Measurements from ENCODE around the gene MRO.
"Not testable (repeated sequence)": the region's sequence is repeated elsewhere in the genome, so short reads cannot be mapped to it uniquely, and the experiment has no call there.

MRO gene

DNA sequence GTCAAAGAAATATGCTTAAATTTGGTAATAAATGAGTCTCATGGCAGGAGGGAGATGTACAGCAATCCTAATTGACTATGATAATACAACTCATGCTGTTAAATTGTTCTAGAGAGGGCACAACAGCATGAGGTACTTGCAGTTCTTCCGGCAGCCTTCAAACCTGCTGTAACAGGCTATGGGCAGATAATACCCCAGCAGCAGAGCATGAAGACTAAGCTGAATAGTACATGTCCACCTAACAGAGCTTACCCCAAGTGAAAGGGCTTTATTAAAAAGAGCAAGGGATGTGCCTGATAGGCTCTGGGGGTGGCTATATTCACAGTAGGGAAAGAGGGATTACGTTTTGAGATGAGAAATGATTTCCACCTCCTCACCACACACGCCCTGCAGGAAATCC, 28.9 kb downstream of the MRO start:
- DNase-seq: no peak

DNA sequence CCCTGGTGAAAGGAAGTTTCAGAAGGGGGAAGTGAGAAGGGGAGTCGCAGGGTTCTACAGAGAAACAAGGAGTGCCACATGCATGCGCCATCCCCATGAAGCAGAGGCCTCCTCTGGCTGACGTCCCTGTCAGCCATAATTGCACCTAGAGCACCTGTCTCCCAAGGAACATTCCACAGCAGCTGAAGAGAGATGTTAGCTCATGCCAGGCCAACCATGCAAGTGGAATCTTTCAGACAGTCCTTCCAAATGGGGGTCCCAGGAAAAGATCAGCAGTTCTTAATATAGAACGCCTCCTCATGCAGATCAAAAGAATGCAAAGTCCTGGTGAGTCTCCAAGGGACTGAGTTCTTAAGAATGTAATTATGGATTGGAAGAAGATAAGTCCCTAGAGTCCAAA, 29.6 kb downstream of the MRO start:
- DNase-seq: no peak

DNA sequence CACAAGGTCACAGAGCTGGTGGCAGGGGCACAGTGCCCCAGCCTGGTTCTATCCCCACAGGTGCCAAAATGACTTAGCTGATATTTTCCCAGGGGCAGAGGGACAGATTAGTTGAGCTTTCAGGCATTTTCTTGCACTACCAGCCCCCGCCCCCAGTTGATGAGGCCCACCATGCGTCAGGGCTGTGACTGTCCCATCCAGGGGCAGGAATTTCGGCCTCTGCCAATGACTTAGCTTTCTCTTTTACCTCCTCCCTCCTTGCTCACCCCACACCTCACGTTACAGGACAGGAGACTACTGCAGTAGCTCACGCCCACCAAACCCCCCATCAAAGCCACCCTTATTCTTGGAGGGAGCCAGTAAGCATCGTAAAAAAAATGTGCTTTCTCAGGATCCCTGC, 31.5 kb downstream of the MRO start:
- no peak for DNase-seq

DNA sequence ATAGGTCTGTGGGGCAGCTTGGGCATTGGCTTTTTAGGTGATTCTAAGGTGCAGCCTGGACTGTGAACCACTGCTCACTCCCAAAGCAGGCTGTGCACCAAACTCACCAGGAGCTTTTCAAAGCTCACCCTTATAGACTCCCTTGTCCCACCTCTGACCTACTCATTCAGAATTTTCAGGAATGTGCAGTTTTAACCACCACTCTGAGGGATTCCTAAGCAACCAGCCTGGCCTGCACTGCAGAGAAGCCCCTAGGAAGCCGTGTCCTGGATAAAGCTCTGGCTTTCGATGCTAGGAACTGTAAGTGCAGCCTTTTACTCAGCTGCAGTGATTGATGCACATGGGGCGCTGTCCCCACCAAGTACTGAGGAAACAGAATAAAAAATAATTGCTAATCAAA, 33.0 kb downstream of the MRO start:
- DNase-seq: no peak

DNA sequence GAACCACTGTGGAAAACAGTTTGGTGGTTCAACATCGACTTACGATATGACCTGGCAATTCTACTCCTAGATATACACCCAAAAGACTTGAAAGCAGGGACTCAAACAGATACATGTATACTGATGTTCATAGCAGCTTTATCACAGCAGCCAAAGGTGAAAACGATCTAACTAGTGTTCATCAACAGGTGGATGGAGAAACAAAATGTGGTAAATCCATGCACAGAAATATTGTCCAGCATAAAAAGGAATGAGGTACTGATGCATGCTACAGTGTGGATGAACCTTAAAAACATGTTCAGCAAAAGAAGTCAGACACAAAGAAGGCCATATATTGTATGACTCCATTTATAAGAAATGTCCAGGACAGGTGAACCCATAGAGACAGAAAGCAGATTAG, 36.3 kb downstream of the MRO start:
- DNase-seq: no peak

DNA sequence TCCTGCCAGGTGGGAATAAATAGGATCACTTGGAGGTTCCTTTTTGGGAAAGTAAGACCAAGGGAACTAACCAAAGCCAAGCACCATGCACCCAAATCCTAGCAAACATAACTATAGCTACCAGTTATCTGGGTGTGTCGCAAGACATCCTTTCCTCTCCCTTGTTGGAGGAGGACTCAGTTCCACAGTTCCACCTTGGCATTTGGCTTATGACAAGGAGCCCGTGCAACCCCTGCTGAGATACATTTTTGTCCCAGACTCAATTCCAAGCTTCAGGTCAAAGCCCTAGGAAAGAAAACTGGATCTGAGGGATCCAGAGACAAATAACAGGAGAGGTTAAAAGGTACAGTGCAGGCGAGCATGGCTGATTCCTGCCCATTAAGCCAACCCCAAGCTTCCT, 40.8 kb downstream of the MRO start:
- not testable (repeated sequence) for DNase-seq

DNA sequence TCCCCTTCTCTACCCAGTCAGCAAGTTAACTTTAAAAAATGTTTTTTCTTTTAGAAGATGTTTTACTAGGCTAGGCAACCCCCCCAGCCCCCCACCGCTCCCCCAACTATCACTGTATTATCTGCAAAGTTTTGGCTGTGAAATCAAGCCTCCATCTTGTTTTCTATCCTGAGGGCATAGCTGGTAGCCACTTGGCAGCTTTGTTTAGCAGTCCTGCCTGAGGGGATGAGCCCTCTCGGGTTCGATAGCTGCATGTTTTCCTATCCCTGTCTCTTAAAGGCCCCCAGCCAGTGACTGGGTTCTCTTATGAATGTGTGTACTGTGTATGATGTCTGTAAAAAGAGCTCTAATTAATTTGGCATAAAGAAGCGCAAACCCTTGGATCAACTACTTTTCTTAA, 43.4 kb downstream of the MRO start:
- DNase-seq: no peak

DNA sequence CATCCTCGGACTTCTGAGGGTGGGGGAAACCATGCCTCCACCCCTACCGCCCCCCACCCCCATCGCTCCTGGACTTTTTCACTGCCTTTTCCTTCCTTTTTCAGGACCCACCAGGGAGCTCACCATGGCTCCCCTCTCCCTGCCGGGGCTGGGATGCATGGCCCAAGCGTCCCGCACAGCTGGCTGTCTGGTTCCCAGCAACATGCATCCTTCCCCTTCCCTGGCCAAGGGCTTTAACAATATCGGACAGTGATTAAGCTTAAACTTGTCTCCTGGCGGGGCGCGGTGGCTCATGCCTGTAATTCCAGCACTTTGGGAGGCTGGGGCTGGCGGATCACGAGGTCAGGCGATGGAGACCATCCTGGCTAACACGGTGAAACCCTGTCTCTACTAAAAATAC, 44.1 kb downstream of the MRO start:
- no peak for DNase-seq

DNA sequence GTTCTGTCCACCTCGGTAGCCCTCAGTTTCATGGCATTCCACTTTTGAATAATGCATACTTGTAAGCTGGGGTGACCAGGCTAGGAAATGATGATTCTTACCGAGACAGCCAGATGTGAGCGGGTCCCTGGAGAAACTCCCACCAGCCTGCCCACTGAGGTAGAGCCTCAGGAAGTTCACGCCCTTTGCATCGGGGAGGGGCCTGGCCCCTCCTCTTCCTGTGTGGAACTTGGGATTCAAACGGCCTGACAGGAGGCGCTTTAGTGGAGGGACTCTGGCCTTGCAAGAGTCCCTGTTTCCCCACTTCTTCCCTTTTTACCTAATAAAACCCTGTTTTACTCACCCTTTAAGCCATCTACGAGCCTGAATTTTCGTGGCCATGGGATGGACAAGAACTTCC, 44.6 kb downstream of the MRO start:
- DNase-seq: no peak

DNA sequence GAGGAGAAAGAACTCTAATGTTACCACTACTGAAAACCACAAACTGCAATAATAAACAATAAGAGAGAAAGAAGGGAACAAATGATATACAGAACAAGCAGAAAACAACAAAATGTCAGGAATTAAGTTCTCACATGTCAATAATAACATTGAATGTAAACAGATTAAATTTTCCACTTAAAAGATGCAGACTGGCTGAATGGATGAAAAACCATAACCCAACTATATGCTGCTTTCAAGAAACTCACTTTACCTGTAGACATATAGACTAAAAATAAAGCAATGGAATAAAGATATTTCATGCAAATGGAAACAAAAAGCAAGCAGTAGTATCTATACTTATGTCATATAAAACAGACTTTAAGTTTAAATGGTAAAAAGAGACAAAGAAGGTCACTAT, 50.4 kb downstream of the MRO start:
- DNase-seq: no peak

DNA sequence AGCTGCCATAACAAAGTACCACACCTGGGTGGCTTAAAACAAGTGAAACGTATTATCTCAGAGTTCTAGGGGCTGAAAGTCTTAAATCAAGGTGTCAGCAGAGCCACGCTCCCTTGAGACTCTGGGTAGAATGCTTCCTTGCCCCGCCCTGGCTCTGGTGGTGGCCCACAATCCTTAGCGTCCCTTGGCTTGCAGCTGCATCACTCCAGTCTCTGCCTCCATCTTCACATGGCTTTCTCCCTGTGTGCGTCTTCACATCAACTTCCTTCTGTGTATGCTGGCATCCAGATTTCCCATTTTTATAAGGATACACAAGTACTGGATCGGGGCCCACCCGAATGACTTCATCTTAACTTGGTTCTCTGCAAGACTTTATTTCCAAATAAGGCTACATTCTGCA, 62.5 kb downstream of the MRO start:
- DNase-seq: no peak

DNA sequence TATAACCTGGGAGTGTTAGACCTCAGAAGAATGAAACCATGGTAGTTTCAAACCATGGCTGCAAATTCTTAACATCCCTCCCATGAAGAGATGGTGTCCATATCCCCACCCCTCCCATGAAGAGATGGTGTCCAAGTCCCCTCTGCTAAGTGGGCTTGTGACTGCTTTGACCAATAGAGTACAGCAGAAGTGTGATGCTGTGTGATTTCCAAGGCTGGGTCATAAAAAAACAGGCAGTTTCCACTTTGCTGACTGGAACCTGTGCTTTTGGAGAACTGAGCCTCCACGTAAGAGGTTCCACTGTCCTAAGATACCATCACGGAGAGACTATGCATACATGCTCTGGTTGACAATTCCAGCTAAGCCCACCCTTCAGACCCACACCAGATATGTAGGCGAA, 65.5 kb downstream of the MRO start:
- no peak for DNase-seq

DNA sequence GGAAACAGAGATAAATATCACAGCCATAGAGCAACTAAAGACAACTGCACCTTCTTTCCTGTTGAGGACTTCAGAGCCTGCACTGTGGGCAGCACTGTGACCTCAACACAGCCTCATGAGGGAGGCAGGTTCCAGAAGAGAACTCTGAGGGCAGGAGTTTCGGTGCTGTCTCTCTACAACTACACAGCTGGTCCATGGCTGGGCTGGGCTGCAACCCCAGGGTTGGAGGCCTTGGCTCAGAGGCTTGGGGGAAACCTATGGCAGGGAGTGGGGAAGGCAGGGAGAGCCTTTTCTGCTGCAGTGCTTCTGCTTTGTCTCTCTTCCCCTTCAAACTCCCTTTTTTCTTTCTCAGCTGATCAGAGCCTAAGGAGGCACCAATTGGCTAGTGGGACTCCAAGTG, 66.5 kb downstream of the MRO start:
- DNase-seq: no peak

DNA sequence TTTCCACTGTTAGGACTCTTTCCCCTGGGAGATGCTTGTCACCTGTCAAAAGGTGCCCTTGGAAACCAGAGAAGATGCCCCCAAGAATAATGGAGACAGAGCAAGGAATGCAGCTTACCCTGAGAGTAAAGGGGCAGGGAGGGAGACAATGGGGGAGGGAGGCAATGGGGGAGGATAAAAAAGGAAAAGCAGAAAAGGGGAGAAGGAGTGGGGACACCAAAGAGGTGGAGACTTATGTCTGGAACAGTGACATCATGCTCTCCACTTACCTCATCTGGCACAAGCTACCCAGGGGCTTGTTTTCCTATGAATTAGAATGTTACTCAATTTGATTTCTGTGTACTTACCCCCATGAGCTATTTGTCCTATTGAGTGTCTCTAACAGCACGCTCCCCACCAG, 67.9 kb downstream of the MRO start:
- no peak for DNase-seq

DNA sequence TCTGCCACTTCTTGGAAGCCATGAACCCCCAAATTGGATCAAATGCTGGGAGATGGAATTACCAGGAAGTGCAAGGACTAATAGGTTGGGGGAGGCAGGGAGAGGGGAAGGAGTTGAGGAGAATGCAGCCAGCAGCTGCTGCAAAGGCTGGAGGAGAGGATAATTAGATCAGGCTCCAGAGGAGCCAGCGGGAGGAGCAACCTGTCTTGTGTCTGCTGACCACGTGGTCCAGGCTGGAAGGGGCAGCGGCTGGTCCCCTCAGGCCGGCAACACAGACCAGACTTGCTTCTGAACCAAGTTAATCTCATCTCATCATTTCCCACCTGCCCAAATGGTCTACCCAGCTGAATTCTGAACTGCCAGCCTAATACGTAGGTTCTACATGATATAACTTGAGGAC, 68.3 kb downstream of the MRO start:
- no peak for DNase-seq

DNA sequence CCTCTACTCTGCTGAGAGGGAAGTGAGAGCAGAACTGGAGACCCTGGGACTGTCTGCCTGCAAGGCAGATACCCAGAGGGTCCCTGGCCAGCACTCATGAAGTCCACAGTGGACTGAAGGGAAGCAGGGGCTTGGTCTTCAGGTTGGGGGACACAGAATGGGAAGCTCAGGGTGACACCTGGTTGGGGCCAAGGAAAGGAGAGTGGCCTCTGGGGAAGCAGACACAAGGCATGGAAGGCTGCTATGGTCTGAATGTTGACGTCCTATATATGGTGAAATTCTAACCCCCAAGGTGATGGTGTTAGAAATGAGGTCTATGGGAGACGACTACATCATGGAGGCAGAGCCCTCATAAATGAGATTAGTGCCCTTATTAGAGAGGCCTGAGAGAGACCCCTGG, 69.3 kb downstream of the MRO start:
- no peak for DNase-seq

DNA sequence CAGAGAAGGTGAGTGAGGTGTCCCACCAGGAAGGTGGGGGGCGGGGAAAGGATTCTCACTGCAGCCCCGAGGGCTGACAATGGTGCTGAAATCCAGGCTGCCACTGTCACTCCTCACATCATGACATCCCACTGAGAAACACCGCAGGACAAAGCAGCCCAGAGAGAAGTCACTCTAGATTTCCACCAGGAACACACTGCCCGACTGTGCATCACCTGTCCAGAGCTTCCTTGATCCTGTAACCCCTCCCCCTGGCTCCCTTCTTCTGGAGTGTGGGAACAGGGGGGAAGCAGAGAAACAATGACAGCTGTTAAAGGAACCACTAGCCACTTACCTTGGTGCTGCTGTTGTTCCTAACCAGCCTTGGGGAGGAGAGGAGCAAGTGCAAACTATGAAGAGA, 69.9 kb downstream of the MRO start:
- no peak for DNase-seq

DNA sequence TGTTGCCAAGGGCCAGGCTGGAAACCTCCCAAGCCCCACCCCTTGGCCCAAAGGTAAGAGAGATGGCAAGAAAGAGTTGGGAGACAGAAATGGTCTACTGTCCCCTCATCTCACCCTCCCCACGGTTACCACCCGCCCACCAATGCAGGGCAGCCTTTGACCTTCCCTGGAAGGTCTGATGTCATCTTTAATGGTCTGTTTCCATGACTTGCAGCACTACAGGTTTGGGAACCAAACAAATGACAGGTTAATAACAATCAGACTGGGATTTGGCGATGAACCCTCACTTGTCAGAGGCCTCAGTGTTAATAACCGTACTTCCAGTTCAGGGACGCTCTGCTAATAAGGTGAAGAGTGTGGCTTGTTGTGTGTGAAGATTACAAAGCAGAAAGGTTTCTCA, 70.4 kb downstream of the MRO start:
- DNase-seq: no peak

DNA sequence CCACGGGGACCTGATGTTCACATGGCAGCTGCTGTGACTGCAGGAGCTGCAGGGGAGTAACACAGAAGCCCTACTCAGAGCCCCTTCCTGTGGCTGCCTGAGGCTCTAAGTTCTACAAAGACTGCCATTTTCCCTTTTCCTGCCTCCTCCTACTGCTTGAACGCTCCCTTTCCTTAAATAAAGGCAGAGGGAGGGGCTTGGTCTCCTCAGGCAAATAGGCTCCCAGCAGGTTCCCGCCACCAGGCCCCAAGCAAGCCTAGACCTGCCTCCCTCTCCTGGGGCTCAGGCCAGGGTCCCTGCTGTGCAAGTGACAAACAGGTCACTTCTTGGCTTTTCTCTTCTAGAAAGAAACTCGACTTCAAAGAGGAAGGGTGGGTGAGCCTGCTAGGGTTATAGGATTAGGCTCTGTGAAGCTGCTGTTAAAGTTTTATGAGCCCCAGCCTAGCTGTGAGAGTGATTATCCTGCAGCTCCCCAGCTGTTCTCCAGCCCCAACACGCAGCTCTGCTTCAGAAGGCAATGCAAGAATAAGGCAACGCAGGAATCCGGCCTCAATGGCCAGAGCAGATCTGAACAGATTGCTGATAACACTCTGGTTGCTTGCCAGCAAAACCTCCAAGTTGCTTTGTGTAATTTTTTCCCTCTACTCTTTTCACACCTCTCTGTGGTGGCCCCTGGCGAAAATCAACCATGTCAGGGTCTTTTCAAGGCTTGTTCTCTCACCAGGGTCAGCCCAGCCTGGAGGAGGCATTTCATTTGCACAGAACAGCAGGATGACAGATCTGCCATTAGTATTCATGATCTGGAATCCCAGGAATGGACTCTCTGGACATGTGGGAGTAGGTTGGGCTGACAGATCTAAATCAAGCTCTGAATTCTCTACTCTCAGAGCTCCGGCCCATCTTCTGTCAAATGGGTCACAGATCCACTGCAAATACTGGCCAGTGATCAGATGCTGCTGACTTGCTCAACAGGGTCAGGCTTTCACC, 71.3 kb downstream of the MRO start:
- no peak for DNase-seq

DNA sequence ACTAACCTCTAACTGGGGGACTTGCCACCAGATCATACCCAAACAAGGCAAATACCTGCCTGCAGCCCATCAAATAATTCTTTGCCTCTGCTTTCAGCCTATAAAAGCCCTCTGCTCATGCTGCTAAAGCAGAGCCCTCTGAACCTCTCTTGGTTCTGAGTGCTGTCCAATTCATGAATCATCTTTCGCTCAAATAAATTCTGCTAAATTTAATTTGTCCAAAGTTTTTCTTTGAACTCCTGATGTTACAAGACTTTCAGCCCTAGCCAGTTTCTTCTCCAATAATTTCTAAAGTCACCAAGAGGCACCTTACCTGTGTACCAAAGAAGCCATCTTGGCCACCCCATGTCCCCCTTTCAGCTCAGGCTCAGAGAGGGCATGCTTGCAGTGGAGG, 72.0 kb downstream of the MRO start:
- DNase-seq: no peak

DNA sequence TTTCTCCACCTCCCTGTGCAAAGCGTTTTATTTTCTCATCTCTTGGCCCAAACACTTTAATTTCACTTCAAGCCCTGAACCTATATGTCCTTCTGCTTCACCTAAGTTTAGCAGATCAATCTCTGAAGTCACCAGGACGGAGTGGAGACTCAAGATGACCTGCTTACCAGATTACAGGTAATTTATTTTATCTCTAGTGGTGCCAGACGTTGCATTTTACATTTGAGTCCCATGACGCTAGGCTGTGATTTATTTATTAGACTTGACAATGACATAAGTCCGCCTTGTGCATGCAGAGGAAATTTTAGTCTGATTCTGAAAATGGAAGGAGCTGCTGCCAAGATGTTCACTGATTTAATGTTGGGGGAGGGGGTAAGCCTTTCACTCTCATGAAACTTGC, 73.9 kb downstream of the MRO start:
- no peak for DNase-seq

Measured in CD4-positive, alpha-beta T cell treated with Interleukin-4 for 1 hour (primary cell).